SW 1271 (cell line): ENCODE results near the gene PRAMEF4.
"Not testable (repeated sequence)": the region's sequence is repeated elsewhere in the genome, so short reads cannot be mapped to it uniquely, and the experiment has no call there.

Source experiments
- DNase-seq, 2 experiments: peaks; one replicate each; lab custom pipeline; 2025; lab: John Stamatoyannopoulos, UW

PRAMEF4 gene

GRCh38 chr1:12886101-12886500 is at the start of gene PRAMEF4:
TSS of gene PRAMEF4 (minus strand) at chr1:12886201. CDS start at chr1:12883394, 2,807 bp downstream.
- not testable (repeated sequence) for DNase-seq

- not testable (repeated sequence) for DNase-seq
Measured at GRCh38 chr1:12924368-12924767, 38.4 kb upstream of the PRAMEF4 start.

- not testable (repeated sequence) for DNase-seq
Measured at GRCh38 chr1:12921749-12922148, 35.7 kb upstream of the PRAMEF4 start.

- not testable (repeated sequence) for DNase-seq
Measured at GRCh38 chr1:12916310-12916709, 30.3 kb upstream of the PRAMEF4 start, which contains the start of gene PRAMEF7. TSS of gene PRAMEF7 (plus strand) at chr1:12916610. CDS start at chr1:12917693, 1,083 bp downstream.

GRCh38 chr1:12903793-12904572 is 18.0 kb upstream of the PRAMEF4 start:
- DNase-seq, result not testable (repeated sequence)

- DNase-seq, result not testable (repeated sequence)
Measured at GRCh38 chr1:12899186-12899585, 13.2 kb upstream of the PRAMEF4 start.

- not testable (repeated sequence) for DNase-seq
Measured at GRCh38 chr1:12898170-12898569, 12.2 kb upstream of the PRAMEF4 start, which contains the start of gene PRAMEF10. TSS of gene PRAMEF10 (minus strand) at chr1:12898270. CDS start at chr1:12895847, 2,423 bp downstream.

- DNase-seq, result not testable (repeated sequence)
Measured at GRCh38 chr1:12878453-12878852, 7.5 kb downstream of the PRAMEF4 start.

- DNase-seq, result not testable (repeated sequence)
Measured at GRCh38 chr1:12863131-12863880, 22.7 kb downstream of the PRAMEF4 start.

- DNase-seq, result not testable (repeated sequence)
Measured at GRCh38 chr1:12856786-12857185, 29.2 kb downstream of the PRAMEF4 start, which contains the start of gene PRAMEF2. TSS of gene PRAMEF2 (plus strand) at chr1:12857086. CDS start at chr1:12859010, 1,924 bp downstream.

- DNase-seq, result no peak
Measured at GRCh38 chr1:12851779-12852178, 34.2 kb downstream of the PRAMEF4 start.

GRCh38 chr1:12848620-12849019 is 37.4 kb downstream of the PRAMEF4 start, which contains the start of gene HNRNPCL1:
TSS of gene HNRNPCL1 (minus strand) at chr1:12848720. CDS start at chr1:12848289, 431 bp downstream.
- DNase-seq, result not testable (repeated sequence)

- DNase-seq, result not testable (repeated sequence)
Measured at GRCh38 chr1:12833251-12833650, 52.8 kb downstream of the PRAMEF4 start.

GRCh38 chr1:12831310-12831709 is 54.7 kb downstream of the PRAMEF4 start, which contains the start of gene PRAMEF11:
TSS of gene PRAMEF11 (minus strand) at chr1:12831410. CDS start at chr1:12828789, 2,621 bp downstream.
- not testable (repeated sequence) for DNase-seq
